Epithelial cell of esophagus (primary cell): ENCODE data around the gene XRCC4.
A peak's percentile ranks its signal among the peaks of the same experiment; 100 is the strongest.

Experiments used
- DNase-seq: peaks from one replicate; pipeline ENCODE4 v3.0.0; 2010; ENCODE audit warnings: low read depth
- H3K4me3 ChIP-seq: 2 replicates; pipeline ENCODE4 v1.5.1; 2011; ENCODE audit warnings: mild to moderate bottlenecking, low read length, control low read depth
- CTCF ChIP-seq: IDR thresholded peaks from 2 replicates; pipeline ENCODE4 v1.5.1; 2011; ENCODE audit warnings: low read depth, mild to moderate bottlenecking, low read length, control low read depth, inconsistent platforms; ENCODE audit not compliant: insufficient read depth; ENCODE audit errors: missing control alignments

The XRCC4 gene

DNA sequence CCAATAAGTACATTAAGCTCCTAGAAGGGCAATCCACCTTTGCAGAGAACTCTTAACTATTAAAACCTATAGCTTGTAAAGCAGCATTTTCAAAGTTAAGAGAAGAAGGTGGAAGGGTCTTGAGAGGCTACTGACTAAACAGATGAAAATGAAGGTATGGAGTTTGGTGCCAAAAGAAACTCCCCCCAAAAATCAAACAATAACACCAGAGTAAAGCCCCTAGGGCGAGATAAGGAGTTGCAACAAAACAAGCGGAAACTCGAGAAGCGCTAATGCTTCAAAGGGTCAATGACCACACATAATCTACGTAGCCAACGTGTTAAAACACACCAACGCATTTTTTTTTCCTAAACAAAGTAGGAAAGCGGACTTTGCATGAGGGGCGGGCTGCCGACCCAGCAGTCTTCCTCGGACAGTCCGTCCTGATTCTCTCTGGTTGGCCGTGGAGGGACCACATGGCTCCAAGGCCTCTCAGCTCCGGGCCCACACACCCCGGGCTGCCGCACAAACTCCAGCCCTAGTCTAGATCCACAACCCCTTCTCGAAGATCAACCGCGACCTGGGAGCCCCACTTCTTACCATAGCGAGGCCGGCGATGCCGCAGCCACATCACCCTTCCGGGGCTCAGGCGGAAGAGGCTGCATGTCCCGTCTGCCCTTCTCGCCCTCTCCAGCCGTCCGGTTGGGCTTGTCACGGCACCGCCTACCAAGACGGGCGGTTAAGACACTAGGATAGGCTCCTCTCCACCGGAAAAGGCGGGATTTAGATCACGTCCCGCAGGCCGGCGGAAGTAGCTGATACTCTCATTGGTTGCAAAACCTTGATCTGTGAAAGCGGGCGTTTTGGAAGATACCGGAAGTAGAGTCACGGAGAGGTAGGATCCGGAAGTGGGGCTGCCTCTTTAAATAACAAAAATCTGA lies at the start of gene XRCC4, which contains the start of gene TMEM167A:
Gene XRCC4 (plus strand): TSS at position 806 of the 920 bp plus-strand sequence. CDS start 27,373 bp downstream, outside the sequence.
Gene TMEM167A (minus strand): TSS at position 653 of the 920 bp plus-strand sequence. CDS start 71 bp downstream, at position 582.
- TF ChIP-seq CTCF = no peak
- peak within 1 kb of the TSS; percentile 91 for H3K4me3 ChIP-seq
- peak; percentile 99 for DNase-seq

- no peak for TF ChIP-seq CTCF
- no peak overlapping the region for H3K4me3 ChIP-seq
- peak; percentile 66 for DNase-seq
These were observed 47.4 kb upstream of the XRCC4 start for GRCh38 chr5:83029912-83030311.

GRCh38 chr5:83031381-83031780 lies 46.0 kb upstream of the XRCC4 start:
- no peak for TF ChIP-seq CTCF
- DNase-seq = no peak
- H3K4me3 ChIP-seq = no peak overlapping the region

GRCh38 chr5:83034036-83034435 lies 43.3 kb upstream of the XRCC4 start:
- no peak overlapping the region for H3K4me3 ChIP-seq
- DNase-seq = no peak
- TF ChIP-seq CTCF = no peak

DNA sequence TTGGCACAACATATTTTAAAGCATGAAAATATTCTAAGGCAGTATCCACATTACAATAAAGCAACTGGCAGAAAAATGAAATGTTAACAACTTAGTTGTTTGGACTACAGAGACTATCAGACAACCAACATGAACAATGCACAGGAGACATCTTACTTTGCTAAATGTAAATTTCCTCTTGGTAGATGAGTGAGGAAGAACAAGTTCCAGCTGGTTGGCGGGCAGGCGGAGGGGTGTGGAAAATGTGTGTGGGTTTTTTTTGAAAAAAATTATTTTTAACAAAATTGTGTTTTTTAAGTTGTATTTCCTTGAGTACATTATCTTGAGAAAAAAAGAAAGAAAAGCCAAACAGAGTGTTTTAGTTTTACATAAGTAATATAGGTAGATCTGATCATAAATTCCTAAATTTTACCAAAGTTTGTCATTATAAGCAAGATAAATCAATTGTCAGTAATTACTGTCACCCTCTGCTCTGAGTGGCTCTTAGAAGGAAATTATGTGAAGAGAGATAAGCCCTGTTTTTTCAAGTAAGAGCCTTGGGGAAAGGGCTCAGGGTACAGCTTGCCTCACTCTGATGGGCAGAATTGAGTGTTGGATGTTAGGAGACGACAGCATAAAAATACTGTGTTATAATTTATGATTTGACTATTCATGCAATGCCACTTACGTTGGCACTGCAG lies 42.7 kb upstream of the XRCC4 start:
- TF ChIP-seq CTCF = no peak
- no peak overlapping the region for H3K4me3 ChIP-seq
- DNase-seq = no peak

DNA sequence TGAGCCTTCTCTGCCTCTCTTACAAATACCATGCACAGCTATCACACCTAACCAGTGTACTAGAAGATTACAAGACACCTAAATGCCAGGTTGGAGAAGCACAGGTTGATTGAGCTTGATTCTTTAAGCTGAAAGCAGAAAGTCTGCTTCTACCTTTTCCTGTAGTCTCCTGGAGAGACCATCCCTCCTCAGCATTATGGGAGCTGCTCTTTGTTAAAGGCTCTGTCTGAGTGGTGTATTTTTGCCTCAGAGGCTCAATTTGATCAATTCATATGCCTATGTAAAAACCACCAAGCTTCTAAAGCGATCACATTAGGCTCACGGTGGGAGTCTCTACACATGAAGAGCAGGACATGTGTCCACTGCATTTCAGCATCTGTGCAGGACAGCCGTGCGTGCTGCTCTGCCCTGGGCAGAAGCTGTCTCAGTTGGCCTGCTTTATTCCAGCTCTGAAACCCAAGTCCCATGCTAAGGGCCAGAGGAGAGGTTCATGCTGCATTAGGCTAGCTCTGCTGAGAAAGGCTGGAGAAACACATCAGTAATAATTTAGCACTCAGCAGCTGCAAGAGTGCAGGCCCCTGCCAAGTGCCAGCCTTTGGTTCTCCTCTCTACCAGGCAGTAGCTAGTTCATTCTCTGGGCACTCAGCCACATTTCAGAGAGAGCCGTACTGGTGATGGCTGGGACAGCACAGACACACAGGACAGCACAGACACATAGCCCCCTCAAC lies 41.8 kb upstream of the XRCC4 start:
- no peak for TF ChIP-seq CTCF
- H3K4me3 ChIP-seq = no peak overlapping the region
- DNase-seq = no peak
